ENCODE measurements around the gene DCDC1. TPM values are rescaled to one million over a fixed set of nuclear protein-coding genes. Genes with fewer than 3 reads are reported as not detected.

DCDC1 gene
- total and polyA plus RNA-seq, 2 donors from 2014 or later, result 0.39 to 6.6 TPM

DNA sequence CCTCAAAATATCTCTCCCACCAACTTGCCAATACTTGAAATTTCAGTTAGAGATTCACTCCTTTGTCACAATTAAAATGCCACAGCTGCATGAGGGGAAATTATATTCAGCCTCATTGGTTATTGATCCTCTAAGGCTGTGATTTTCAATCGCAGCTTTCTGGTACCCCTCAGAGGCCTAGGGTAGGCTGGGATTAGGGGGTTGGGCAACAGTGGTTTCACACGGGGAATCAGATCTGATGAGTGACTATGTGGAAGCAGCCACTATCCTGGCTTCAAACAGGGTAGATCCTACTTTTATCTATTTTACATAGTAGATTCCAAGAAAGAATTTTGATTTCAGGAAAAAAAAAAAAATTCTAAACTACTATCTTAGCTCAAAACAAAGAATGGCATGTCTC is 252.5 kb downstream of the DCDC1 start:
- intact Hi-C loops (cut with DNase I), result no loop called here
- DNase-seq (no peak), FAIRE-seq (no peak)
- Histone ChIP-seq H3K27me3 (ENCODE audit: control insufficient read depth, insufficient read depth, low read length) (no peaks in the 10 kb centered on the region), H3K9me3 (ENCODE audit: control insufficient read depth in 2 of 3, insufficient read depth in 1 of 3, low read length in 3 of 3) (no peaks in the 10 kb centered on the region), H3K4me3 (ENCODE audit: low read length in 3 of 3) (no peak overlapping the region), H3K9ac (ENCODE audit: low read length in 3 of 3) (no peak overlapping the region), H3K36me3 (ENCODE audit: control insufficient read depth in 2 of 3, insufficient read depth in 3 of 3, low read length in 3 of 3) (no peaks in the 10 kb centered on the region), H3K27ac (ENCODE audit: low read depth in 2 of 2, low read length in 2 of 2) (no peak overlapping the region), H3K4me1 (ENCODE audit: control insufficient read depth in 2 of 3, insufficient read depth in 2 of 3, low read depth in 1 of 3, low read length in 3 of 3) (no peaks in the 10 kb centered on the region)
- no peak for TF ChIP-seq CTCF (IDR thresholded peaks at IDR 0.05; ENCODE audit: borderline replicate concordance, extremely low read depth, insufficient read depth)

GRCh38 chr11:31114442-31114841 is 255.1 kb downstream of the DCDC1 start:
- H3K4me1 ChIP-seq (ENCODE audit: control insufficient read depth in 2 of 3, insufficient read depth in 2 of 3, low read depth in 1 of 3, low read length in 3 of 3), result no peaks in the 10 kb centered on the region
- H3K27ac ChIP-seq (ENCODE audit: low read depth in 2 of 2, low read length in 2 of 2), result no peak overlapping the region
- no peaks in the 10 kb centered on the region for H3K9me3 ChIP-seq (ENCODE audit: control insufficient read depth in 2 of 3, insufficient read depth in 1 of 3, low read length in 3 of 3)
- no peaks in the 10 kb centered on the region for H3K36me3 ChIP-seq (ENCODE audit: control insufficient read depth in 2 of 3, insufficient read depth in 3 of 3, low read length in 3 of 3)
- TF ChIP-seq CTCF (IDR thresholded peaks at IDR 0.05; ENCODE audit: borderline replicate concordance, extremely low read depth, insufficient read depth), result no peak
- DNase-seq, result peak in 2 of 5 donors; percentile 30 to 37
- H3K9ac ChIP-seq (ENCODE audit: low read length in 3 of 3), result no peak overlapping the region
- FAIRE-seq, result no peak
- no peaks in the 10 kb centered on the region for H3K27me3 ChIP-seq (ENCODE audit: control insufficient read depth, insufficient read depth, low read length)
- H3K4me3 ChIP-seq (ENCODE audit: low read length in 3 of 3), result no peak overlapping the region
- intact Hi-C loops (cut with DNase I), result no loop called here

GRCh38 chr11:31110830-31111229 is 258.7 kb downstream of the DCDC1 start:
- TF ChIP-seq CTCF (IDR thresholded peaks at IDR 0.05; ENCODE audit: borderline replicate concordance, extremely low read depth, insufficient read depth), result no peak
- Histone ChIP-seq H3K36me3 (ENCODE audit: control insufficient read depth in 2 of 3, insufficient read depth in 3 of 3, low read length in 3 of 3) (no peaks in the 10 kb centered on the region), H3K4me3 (ENCODE audit: low read length in 3 of 3) (no peak overlapping the region), H3K4me1 (ENCODE audit: control insufficient read depth in 2 of 3, insufficient read depth in 2 of 3, low read depth in 1 of 3, low read length in 3 of 3) (no peaks in the 10 kb centered on the region), H3K9me3 (ENCODE audit: control insufficient read depth in 2 of 3, insufficient read depth in 1 of 3, low read length in 3 of 3) (no peaks in the 10 kb centered on the region), H3K27me3 (ENCODE audit: control insufficient read depth, insufficient read depth, low read length) (no peaks in the 10 kb centered on the region), H3K9ac (ENCODE audit: low read length in 3 of 3) (no peak overlapping the region), H3K27ac (ENCODE audit: low read depth in 2 of 2, low read length in 2 of 2) (no peak overlapping the region)
- no peak for FAIRE-seq
- intact Hi-C loops (cut with DNase I), result no loop called here
- DNase-seq, result peak in 1 of 5 donors; percentile 14

DNA sequence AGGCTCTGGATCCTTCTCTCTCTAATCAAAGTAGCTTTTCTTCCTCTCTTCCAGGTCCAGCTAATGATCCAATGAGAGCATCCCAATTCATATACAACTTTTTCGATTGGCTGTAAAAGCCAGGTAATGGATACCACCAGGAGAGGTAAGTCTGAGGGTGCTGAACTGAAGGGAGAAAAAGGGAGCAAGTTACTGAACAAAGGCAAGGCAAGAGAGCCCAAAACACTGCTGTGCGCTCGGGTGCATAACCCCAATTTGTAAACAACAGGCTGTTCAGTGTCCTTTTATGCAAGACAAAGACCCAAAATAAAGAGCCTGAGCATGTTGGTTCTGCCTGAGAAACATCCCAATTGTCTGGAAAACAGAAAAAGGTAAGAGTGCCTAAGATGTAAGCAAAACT is 260.1 kb downstream of the DCDC1 start:
- Histone ChIP-seq H3K27me3 (ENCODE audit: control insufficient read depth, insufficient read depth, low read length) (no peaks in the 10 kb centered on the region), H3K36me3 (ENCODE audit: control insufficient read depth in 2 of 3, insufficient read depth in 3 of 3, low read length in 3 of 3) (no peaks in the 10 kb centered on the region), H3K4me3 (ENCODE audit: low read length in 3 of 3) (no peak overlapping the region), H3K4me1 (ENCODE audit: control insufficient read depth in 2 of 3, insufficient read depth in 2 of 3, low read depth in 1 of 3, low read length in 3 of 3) (no peaks in the 10 kb centered on the region), H3K9me3 (ENCODE audit: control insufficient read depth in 2 of 3, insufficient read depth in 1 of 3, low read length in 3 of 3) (no peaks in the 10 kb centered on the region), H3K27ac (ENCODE audit: low read depth in 2 of 2, low read length in 2 of 2) (no peak overlapping the region), H3K9ac (ENCODE audit: low read length in 3 of 3) (no peak overlapping the region)
- no peak for TF ChIP-seq CTCF (IDR thresholded peaks at IDR 0.05; ENCODE audit: borderline replicate concordance, extremely low read depth, insufficient read depth)
- DNase-seq (no peak), FAIRE-seq (no peak)
- intact Hi-C loops (cut with DNase I), result no loop called here

All from kidney (tissue), 14 donors.